ENCODE results near the gene SH3RF3. TPM values are rescaled to one million over a fixed set of nuclear protein-coding genes. Genes with fewer than 3 reads are reported as not detected.

SH3RF3 gene
- polyA plus RNA-seq, 1 donor (not counting 4 experiments of a cell fraction or from before 2014, with no cell fraction given) = 0.08 TPM

- TF ChIP-seq EZH2 (IDR thresholded peaks at IDR 0.05; ENCODE audit: low read length) (no peak), CTCF (optimal IDR thresholded peaks at IDR 0.05 in 1 of 3, IDR thresholded peaks at IDR 0.05 in 1 of 3, conservative IDR thresholded peaks at IDR 0.05 in 1 of 3; ENCODE audit: extremely low read depth in 1 of 3, insufficient read depth in 2 of 3, low read length in 3 of 3) (no peak)
- H3K79me2 ChIP-seq (ENCODE audit: control insufficient read depth, insufficient read depth, low read length) = no peaks in the 10 kb centered on the region
- H3K4me1 ChIP-seq (ENCODE audit: control insufficient read depth, extremely low read depth, insufficient read depth, low read length) = no peaks in the 10 kb centered on the region
- H3K4me2 ChIP-seq (ENCODE audit: control insufficient read depth, extremely low read depth, insufficient read depth, low read depth, low read length) = no peak overlapping the region
- no peak for FAIRE-seq
- H3K4me3 ChIP-seq (ENCODE audit: control insufficient read depth in 2 of 3, extremely low read depth in 1 of 3, insufficient read depth in 2 of 3, low read depth in 1 of 3, low read length in 3 of 3) = no peak overlapping the region
- no peak overlapping the region for H3K27ac ChIP-seq (ENCODE audit: control insufficient read depth, insufficient read depth, low read length)
- no peak for DNase-seq (ENCODE audit: low read depth, low spot score)
- dilution Hi-C loops (cut with MboI; ENCODE audit: extremely low pct_ligation_motif_present, low sequenced_read_pairs) = no loop called here
- H3K9me1 ChIP-seq (ENCODE audit: control insufficient read depth, extremely low read depth, insufficient read depth, low read length) = no peaks in the 10 kb centered on the region
- peaks cover 9% of the 10 kb centered on the region for H3K27me3 ChIP-seq (ENCODE audit: control insufficient read depth, extremely low read depth, insufficient read depth, low read length)
- no peaks in the 10 kb centered on the region for H3K36me3 ChIP-seq (ENCODE audit: control insufficient read depth in 2 of 2, extremely low read depth in 1 of 2, insufficient read depth in 2 of 2, low read length in 2 of 2)
- H3K9ac ChIP-seq (ENCODE audit: control insufficient read depth, extremely low read depth, insufficient read depth, low read length) = no peak overlapping the region
- no peak overlapping the region for H2AFZ ChIP-seq (ENCODE audit: control insufficient read depth, low read length)
- no peaks in the 10 kb centered on the region for H3K9me3 ChIP-seq (ENCODE audit: control insufficient read depth, low read depth, low read length)
- H4K20me1 ChIP-seq (ENCODE audit: control insufficient read depth, extremely low read depth, insufficient read depth, low read length) = no peaks in the 10 kb centered on the region
These were observed 364.4 kb downstream of the SH3RF3 start for GRCh38 chr2:109493176-109493935.

GRCh38 chr2:109494351-109494750 lies 365.3 kb downstream of the SH3RF3 start:
- no peaks in the 10 kb centered on the region for H3K9me1 ChIP-seq (ENCODE audit: control insufficient read depth, extremely low read depth, insufficient read depth, low read length)
- H4K20me1 ChIP-seq (ENCODE audit: control insufficient read depth, extremely low read depth, insufficient read depth, low read length) = no peaks in the 10 kb centered on the region
- H3K27ac ChIP-seq (ENCODE audit: control insufficient read depth, insufficient read depth, low read length) = no peak overlapping the region
- TF ChIP-seq EZH2 (IDR thresholded peaks at IDR 0.05; ENCODE audit: low read length) = no peak
- TF ChIP-seq CTCF (optimal IDR thresholded peaks at IDR 0.05 in 1 of 3, IDR thresholded peaks at IDR 0.05 in 1 of 3, conservative IDR thresholded peaks at IDR 0.05 in 1 of 3; ENCODE audit: extremely low read depth in 1 of 3, insufficient read depth in 2 of 3, low read length in 3 of 3) = no peak
- H3K79me2 ChIP-seq (ENCODE audit: control insufficient read depth, insufficient read depth, low read length) = no peaks in the 10 kb centered on the region
- DNase-seq (ENCODE audit: low read depth, low spot score) (no peak), FAIRE-seq (no peak)
- dilution Hi-C loops (cut with MboI; ENCODE audit: extremely low pct_ligation_motif_present, low sequenced_read_pairs) = no loop called here
- no peaks in the 10 kb centered on the region for H3K9me3 ChIP-seq (ENCODE audit: control insufficient read depth, low read depth, low read length)
- no peak overlapping the region for H3K9ac ChIP-seq (ENCODE audit: control insufficient read depth, extremely low read depth, insufficient read depth, low read length)
- H3K27me3 ChIP-seq (ENCODE audit: control insufficient read depth, extremely low read depth, insufficient read depth, low read length) = peaks cover 10% of the 10 kb centered on the region
- no peaks in the 10 kb centered on the region for H3K36me3 ChIP-seq (ENCODE audit: control insufficient read depth in 2 of 2, extremely low read depth in 1 of 2, insufficient read depth in 2 of 2, low read length in 2 of 2)
- H3K4me1 ChIP-seq (ENCODE audit: control insufficient read depth, extremely low read depth, insufficient read depth, low read length) = no peaks in the 10 kb centered on the region
- no peak overlapping the region for H3K4me2 ChIP-seq (ENCODE audit: control insufficient read depth, extremely low read depth, insufficient read depth, low read depth, low read length)
- H2AFZ ChIP-seq (ENCODE audit: control insufficient read depth, low read length) = no peak overlapping the region
- H3K4me3 ChIP-seq (ENCODE audit: control insufficient read depth in 2 of 3, extremely low read depth in 1 of 3, insufficient read depth in 2 of 3, low read depth in 1 of 3, low read length in 3 of 3) = no peak overlapping the region

Data from keratinocyte (primary cell).